SK-N-SH (cell line): Measurements from ENCODE around the gene VSIG10L2.

Experiments used
- CHD2 ChIP-seq: fragments of 150-350 bp; IDR thresholded peaks from 2 replicates; pipeline ENCODE4 v1.6.1; 2018; ENCODE audit warnings: low read length; ENCODE audit not compliant: partially characterized antibody
- EP300 ChIP-seq, 2 experiments: IDR thresholded peaks; 2 replicates each; pipeline versions ENCODE4 v1.4.0 to v1.6.1; 2012; ENCODE audit warnings: borderline replicate concordance in 1 of 2, low read depth in 1 of 2, low read length in 1 of 2
- EZH2phosphoT487 ChIP-seq: fragments of 200-600 bp; sonication (generic); IDR thresholded peaks from 2 replicates; pipeline ENCODE4 v1.6.1; 2017; ENCODE audit warnings: low read depth, mixed run types, mild to moderate bottlenecking, antibody characterized with exemption, moderate library complexity, borderline replicate concordance
- JUND ChIP-seq: IDR thresholded peaks from 2 replicates; pipeline ENCODE4 v1.4.0; 2012
- MXI1 ChIP-seq: IDR thresholded peaks from 2 replicates; pipeline ENCODE4 v1.6.1; 2012; ENCODE audit warnings: mild to moderate bottlenecking, low read depth, low read length, improper control_type of control experiment
- NRF1 ChIP-seq: IDR thresholded peaks from 2 replicates; pipeline ENCODE4 v1.6.1; 2012; ENCODE audit warnings: low read depth, mild to moderate bottlenecking, low read length
- POLR2AphosphoS5 ChIP-seq: IDR thresholded peaks from 2 replicates; pipeline ENCODE4 v1.6.1; 2012; ENCODE audit warnings: low read depth, low read length
- RCOR1 ChIP-seq: fragments of 150-350 bp; IDR thresholded peaks from 2 replicates; pipeline ENCODE4 v1.6.1; 2017; ENCODE audit warnings: antibody characterized with exemption, low read length
- SIN3A ChIP-seq: IDR thresholded peaks from 2 replicates; pipeline ENCODE4 v1.6.1; 2012; ENCODE audit warnings: low read depth, mild to moderate bottlenecking, low read length, moderate library complexity, borderline replicate concordance
- SMC3 ChIP-seq: IDR thresholded peaks from 2 replicates; pipeline ENCODE4 v1.6.1; 2012; ENCODE audit warnings: low read depth, low read length, improper control_type of control experiment
- YY1 ChIP-seq: IDR thresholded peaks from 2 replicates; pipeline ENCODE4 v1.4.0; 2012; ENCODE audit warnings: low read depth, mild to moderate bottlenecking
- TF ChIP-seq, protein P1 (sequence below): fragments of 200-600 bp; sonication (generic); IDR thresholded peaks from 2 replicates; pipeline ENCODE4 v1.6.1; 2017; ENCODE audit warnings: antibody characterized with exemption, mild to moderate bottlenecking, moderate library complexity
- TF ChIP-seq, protein P2 (sequence below): IDR thresholded peaks from 2 replicates; pipeline ENCODE4 v1.6.1; 2012; ENCODE audit warnings: mild to moderate bottlenecking, low read depth, low read length, moderate library complexity
- TF ChIP-seq, protein P3 (sequence below): IDR thresholded peaks from 2 replicates; pipeline ENCODE4 v1.4.0; 2012; ENCODE audit warnings: low read depth, borderline replicate concordance

- TF ChIP-seq, protein P1, sequence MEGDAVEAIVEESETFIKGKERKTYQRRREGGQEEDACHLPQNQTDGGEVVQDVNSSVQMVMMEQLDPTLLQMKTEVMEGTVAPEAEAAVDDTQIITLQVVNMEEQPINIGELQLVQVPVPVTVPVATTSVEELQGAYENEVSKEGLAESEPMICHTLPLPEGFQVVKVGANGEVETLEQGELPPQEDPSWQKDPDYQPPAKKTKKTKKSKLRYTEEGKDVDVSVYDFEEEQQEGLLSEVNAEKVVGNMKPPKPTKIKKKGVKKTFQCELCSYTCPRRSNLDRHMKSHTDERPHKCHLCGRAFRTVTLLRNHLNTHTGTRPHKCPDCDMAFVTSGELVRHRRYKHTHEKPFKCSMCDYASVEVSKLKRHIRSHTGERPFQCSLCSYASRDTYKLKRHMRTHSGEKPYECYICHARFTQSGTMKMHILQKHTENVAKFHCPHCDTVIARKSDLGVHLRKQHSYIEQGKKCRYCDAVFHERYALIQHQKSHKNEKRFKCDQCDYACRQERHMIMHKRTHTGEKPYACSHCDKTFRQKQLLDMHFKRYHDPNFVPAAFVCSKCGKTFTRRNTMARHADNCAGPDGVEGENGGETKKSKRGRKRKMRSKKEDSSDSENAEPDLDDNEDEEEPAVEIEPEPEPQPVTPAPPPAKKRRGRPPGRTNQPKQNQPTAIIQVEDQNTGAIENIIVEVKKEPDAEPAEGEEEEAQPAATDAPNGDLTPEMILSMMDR = no peak
- TF ChIP-seq CHD2 (no peak), POLR2AphosphoS5 (no peak), JUND (no peak), MXI1 (no peak), NRF1 (no peak), EZH2phosphoT487 (no peak), EP300 (IDR thresholded peaks at IDR 0.05; ENCODE audit: borderline replicate concordance in 1 of 2, low read depth in 1 of 2, low read length in 1 of 2) (no peak), SMC3 (no peak), SIN3A (no peak), RCOR1 (no peak), YY1 (no peak)
- TF ChIP-seq, protein P2, sequence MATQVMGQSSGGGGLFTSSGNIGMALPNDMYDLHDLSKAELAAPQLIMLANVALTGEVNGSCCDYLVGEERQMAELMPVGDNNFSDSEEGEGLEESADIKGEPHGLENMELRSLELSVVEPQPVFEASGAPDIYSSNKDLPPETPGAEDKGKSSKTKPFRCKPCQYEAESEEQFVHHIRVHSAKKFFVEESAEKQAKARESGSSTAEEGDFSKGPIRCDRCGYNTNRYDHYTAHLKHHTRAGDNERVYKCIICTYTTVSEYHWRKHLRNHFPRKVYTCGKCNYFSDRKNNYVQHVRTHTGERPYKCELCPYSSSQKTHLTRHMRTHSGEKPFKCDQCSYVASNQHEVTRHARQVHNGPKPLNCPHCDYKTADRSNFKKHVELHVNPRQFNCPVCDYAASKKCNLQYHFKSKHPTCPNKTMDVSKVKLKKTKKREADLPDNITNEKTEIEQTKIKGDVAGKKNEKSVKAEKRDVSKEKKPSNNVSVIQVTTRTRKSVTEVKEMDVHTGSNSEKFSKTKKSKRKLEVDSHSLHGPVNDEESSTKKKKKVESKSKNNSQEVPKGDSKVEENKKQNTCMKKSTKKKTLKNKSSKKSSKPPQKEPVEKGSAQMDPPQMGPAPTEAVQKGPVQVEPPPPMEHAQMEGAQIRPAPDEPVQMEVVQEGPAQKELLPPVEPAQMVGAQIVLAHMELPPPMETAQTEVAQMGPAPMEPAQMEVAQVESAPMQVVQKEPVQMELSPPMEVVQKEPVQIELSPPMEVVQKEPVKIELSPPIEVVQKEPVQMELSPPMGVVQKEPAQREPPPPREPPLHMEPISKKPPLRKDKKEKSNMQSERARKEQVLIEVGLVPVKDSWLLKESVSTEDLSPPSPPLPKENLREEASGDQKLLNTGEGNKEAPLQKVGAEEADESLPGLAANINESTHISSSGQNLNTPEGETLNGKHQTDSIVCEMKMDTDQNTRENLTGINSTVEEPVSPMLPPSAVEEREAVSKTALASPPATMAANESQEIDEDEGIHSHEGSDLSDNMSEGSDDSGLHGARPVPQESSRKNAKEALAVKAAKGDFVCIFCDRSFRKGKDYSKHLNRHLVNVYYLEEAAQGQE = no peak
- TF ChIP-seq, protein P3, sequence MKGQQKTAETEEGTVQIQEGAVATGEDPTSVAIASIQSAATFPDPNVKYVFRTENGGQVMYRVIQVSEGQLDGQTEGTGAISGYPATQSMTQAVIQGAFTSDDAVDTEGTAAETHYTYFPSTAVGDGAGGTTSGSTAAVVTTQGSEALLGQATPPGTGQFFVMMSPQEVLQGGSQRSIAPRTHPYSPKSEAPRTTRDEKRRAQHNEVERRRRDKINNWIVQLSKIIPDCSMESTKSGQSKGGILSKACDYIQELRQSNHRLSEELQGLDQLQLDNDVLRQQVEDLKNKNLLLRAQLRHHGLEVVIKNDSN = no peak
These were observed 5.7 kb upstream of the VSIG10L2 start for GRCh38 chr11:125940145-125940544.
